Tibial nerve (tissue), 4 donors: ENCODE measurements around the gene CSNK1G2.

Source experiments
- CTCF ChIP-seq, 5 experiments: fragments of 200-600 bp in 3 of 5; fragments of 450-650 bp in 2 of 5; sonication (generic) in 3 of 5; IDR thresholded peaks; one replicate each; pipeline ENCODE4 v1.5.1; 2016 to 2019; ENCODE audit warnings: antibody characterized with exemption in 5 of 5, mild to moderate bottlenecking in 3 of 5, moderate library complexity in 2 of 5
- EP300 ChIP-seq, 2 donors: sonication (generic); formaldehyde crosslinking; IDR thresholded peaks; one replicate each; pipeline ENCODE4 v1.6.1; 2017; ENCODE audit warnings: antibody characterized with exemption in 2 of 2, mild to moderate bottlenecking in 1 of 2

DNA sequence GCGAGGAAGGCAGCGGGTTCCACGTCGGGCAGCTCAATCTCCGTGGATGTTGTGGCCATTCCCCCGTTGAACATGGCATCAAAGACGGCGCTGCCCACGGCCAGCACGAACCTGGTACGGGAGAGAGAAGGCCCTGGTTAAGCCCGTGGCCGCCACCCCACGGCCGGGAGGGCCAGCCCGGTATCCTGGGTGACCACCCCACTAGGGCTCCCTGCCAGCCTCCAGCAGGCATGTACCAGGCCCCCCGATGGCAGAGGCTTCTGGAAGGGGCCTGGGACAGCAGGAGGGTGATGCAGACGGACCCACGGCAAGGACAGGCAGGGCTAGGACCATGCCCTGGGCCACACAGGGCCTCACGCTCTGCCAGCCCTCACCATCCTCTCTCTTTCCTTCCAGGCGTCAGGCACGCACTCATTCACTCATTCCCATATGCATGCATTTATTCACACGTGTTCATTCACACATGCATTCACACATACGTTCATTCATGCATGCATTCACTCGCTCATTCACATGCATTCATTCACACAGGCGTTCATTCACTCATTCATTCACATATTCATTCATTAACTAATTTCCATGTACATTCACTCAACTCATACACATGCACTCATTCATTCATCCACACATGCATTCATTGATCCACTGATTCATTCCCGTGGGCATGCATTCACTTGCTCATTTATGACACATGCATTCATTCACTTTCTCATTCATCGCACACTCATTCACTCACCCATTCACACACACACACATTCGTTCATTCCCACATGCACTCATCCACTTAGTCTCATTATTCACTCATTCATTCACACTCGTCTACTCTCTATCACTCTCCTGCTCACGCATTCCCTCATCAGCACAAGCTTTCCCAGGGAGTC, 56.6 kb downstream of the CSNK1G2 start:
- TF ChIP-seq EP300 (IDR thresholded peaks at IDR 0.05) (no peak), CTCF (IDR thresholded peaks at IDR 0.05) (no peak)
